RWPE1 (cell line): Measurements from ENCODE around the gene SPNS2.

Source experiments
- CTCF ChIA-PET: fragments of 350-600 bp; sonication (Branson Sonifier 250); formaldehyde crosslinking; extraction: SDS; loops from one replicate; lab custom pipeline; 2021; lab: Yijun Ruan, JAX
- POLR2A ChIA-PET: fragments of 400-600 bp; formaldehyde crosslinking; extraction: SDS; loops from one replicate; lab custom pipeline; 2020; ENCODE audit warnings: antibody characterized with exemption; ENCODE audit not compliant: low non-redundant PET; lab: Yijun Ruan, JAX
- DNase-seq: peaks from one replicate; pipeline ENCODE4 v3.0.0; 2012; ENCODE audit warnings: low spot score
- H3K27ac ChIP-seq: fragments of 450-650 bp; 2 replicates; pipeline ENCODE4 v1.5.1; 2017
- TF ChIP-seq, protein P1 (sequence below): fragments of 450-650 bp; conservative IDR thresholded peaks from 2 replicates; pipeline ENCODE4 v1.5.1; 2017; ENCODE audit warnings: low read depth, mild to moderate bottlenecking

The SPNS2 gene

GRCh38 chr17:4566785-4567184, 68.1 kb downstream of the SPNS2 start:
- H3K27ac ChIP-seq: no peak overlapping the region
- CTCF ChIA-PET: interaction anchor here (0.5 to 1.9 kb wide), 28 partner anchors 11 to 205 kb away, joined by 3 to 14 read pairs (median 5); partner anchors contain the start of genes MYBBP1A and TM4SF5
- peak; percentile 75 for DNase-seq
- TF ChIP-seq, protein P1, sequence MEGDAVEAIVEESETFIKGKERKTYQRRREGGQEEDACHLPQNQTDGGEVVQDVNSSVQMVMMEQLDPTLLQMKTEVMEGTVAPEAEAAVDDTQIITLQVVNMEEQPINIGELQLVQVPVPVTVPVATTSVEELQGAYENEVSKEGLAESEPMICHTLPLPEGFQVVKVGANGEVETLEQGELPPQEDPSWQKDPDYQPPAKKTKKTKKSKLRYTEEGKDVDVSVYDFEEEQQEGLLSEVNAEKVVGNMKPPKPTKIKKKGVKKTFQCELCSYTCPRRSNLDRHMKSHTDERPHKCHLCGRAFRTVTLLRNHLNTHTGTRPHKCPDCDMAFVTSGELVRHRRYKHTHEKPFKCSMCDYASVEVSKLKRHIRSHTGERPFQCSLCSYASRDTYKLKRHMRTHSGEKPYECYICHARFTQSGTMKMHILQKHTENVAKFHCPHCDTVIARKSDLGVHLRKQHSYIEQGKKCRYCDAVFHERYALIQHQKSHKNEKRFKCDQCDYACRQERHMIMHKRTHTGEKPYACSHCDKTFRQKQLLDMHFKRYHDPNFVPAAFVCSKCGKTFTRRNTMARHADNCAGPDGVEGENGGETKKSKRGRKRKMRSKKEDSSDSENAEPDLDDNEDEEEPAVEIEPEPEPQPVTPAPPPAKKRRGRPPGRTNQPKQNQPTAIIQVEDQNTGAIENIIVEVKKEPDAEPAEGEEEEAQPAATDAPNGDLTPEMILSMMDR: peak; percentile 75
- POLR2A ChIA-PET: no interaction called here

DNA sequence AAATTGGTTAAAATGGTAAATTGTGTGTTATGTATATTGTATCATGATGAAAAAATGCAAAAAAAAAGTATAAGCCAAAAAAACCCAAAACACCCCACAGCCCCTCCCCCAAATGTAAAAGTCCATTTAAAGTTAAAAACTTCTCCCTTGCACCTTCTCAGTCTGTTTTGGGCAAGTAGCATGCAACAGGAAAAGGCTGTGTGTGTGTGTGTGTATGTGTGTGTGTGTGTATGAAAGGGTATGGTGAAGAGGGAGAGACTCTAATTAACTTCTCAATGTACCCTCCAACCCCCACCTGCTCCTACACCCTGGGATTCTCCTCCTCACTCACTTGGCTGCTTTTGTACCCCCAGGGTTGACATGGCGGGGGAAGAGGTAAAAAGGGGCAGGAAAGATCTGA, 70.9 kb downstream of the SPNS2 start:
- ChIA-PET CTCF (interaction anchor here (0.6 to 1.6 kb wide), 2 partner anchors 55 to 263 kb away, joined by 4 to 10 read pairs; no protein-coding TSS in a partner anchor), POLR2A (no interaction called here)
- DNase-seq: no peak
- H3K27ac ChIP-seq: no peak overlapping the region
- TF ChIP-seq, protein P1: no peak

GRCh38 chr17:4572131-4572530, 73.5 kb downstream of the SPNS2 start:
- CTCF ChIA-PET: no interaction called here
- POLR2A ChIA-PET: no interaction called here
- no peak for DNase-seq
- TF ChIP-seq, protein P1: no peak
- no peak overlapping the region for H3K27ac ChIP-seq

DNA sequence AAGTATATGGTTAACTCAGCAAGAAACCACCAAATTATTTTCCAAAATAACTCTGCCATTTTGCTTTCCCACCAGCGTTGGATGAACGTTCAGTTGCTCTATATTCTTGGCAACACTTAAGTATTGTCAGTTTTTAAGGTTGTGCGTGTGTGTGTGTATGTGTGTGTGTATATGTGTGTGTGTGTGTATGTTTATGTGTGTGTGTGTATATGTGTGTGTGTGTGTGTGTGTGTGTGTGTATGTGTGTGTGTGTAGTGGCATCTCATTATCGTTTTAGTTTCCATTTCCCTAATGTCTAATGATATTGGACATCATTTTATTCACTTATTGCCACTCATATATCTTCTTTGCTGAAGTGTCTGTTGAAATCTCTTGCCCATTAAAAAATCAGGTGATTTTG, 74.4 kb downstream of the SPNS2 start:
- ChIA-PET POLR2A (no interaction called here), CTCF (no interaction called here)
- TF ChIP-seq, protein P1: no peak
- no peak overlapping the region for H3K27ac ChIP-seq
- DNase-seq: no peak

GRCh38 chr17:4573669-4574068, 75.0 kb downstream of the SPNS2 start:
- CTCF ChIA-PET: interaction anchor here (0.7 to 0.8 kb wide), 2 partner anchors 8 to 51 kb away, joined by 3 to 4 read pairs; no protein-coding TSS in a partner anchor
- POLR2A ChIA-PET: no interaction called here
- no peak for DNase-seq

DNA sequence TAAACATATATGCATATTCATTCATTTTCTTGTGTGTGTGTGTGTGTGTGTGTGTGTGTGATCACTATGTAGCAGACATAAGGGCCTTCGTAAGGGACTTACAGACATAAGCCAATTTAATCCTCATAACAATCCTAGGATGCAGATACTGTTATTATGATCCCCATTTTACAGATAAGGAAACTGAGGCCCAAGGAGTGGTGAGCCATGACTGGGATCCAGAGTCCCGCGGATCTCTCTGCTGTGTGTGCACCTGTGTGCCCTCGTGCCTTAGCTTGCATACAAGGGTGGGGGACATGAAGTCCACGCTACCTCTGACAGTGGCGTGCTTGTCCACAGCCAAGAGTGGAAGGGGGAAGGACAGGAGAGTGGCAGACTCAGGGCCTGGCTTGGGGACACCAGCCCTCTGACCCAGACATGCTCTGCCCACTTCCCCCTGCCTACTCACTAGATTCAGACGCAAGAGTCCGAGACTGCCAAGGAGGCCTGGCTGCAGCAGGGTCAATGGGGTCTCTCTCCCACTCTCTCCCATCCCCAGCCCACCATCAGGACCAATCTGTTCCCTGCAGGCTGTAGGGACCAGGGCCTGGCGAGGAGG, 75.9 kb downstream of the SPNS2 start:
- no peak for DNase-seq
- TF ChIP-seq, protein P1: no peak
- POLR2A ChIA-PET: no interaction called here
- H3K27ac ChIP-seq: no peak overlapping the region
- CTCF ChIA-PET: interaction anchor here (0.5 to 0.8 kb wide), 3 partner anchors 9 to 194 kb away, joined by 3 to 5 read pairs (median 4); no protein-coding TSS in a partner anchor

More at GRCh38 chr17:4573669-4574068, 75.0 kb downstream of the SPNS2 start:
- H3K27ac ChIP-seq: no peak overlapping the region
- TF ChIP-seq, protein P1: no peak
